H1 (cell line): ENCODE data around the gene GLOD4. TPM values are rescaled to one million over a fixed set of nuclear protein-coding genes. Genes with fewer than 3 reads are reported as not detected.

Experiments
- CTCF ChIA-PET: fragments of 300-600 bp; sonication (Branson Sonifier 250); formaldehyde crosslinking; loops from one replicate; lab custom pipeline; 2021; ENCODE audit not compliant: partially characterized antibody; lab: Charles Lee
- POLR2A ChIA-PET: fragments of 300-600 bp; sonication (Branson Sonifier 250); formaldehyde crosslinking; loops from one replicate; lab custom pipeline; 2021; ENCODE audit warnings: inconsistent platforms; ENCODE audit not compliant: partially characterized antibody; lab: Charles Lee
- DNase-seq, 2 experiments: peaks; one replicate each; pipeline versions ENCODE4 v3.0.0 to v3.0.0-alpha.2; 2010 to 2022; ENCODE audit warnings: low spot score in 2 of 2, low read depth in 1 of 2, mixed read lengths in 1 of 2
- FAIRE-seq: peaks from 2 replicates; lab custom pipeline; 2011; peaks lifted over from hg19 to GRCh38; lab: Jason Lieb, UNC
- H2AFZ ChIP-seq: 2 replicates; pipeline ENCODE4 v1.8.1; 2012; ENCODE audit warnings: low read length, inconsistent platforms
- H2AK5ac ChIP-seq: 2 replicates; pipeline ENCODE4 v1.6.1; 2013; ENCODE audit warnings: low read depth, low read length
- H2BK120ac ChIP-seq: replicated peaks from 2 replicates; pipeline ENCODE3; 2013; ENCODE audit warnings: low read depth, low read length, inconsistent platforms
- H2BK12ac ChIP-seq: 2 replicates; pipeline ENCODE4 v1.6.1; 2013; ENCODE audit warnings: low read depth, low read length
- H2BK15ac ChIP-seq: 2 replicates; pipeline ENCODE4 v1.6.1; 2013; ENCODE audit warnings: low read length
- H2BK20ac ChIP-seq: 2 replicates; pipeline ENCODE4 v1.6.1; 2013; ENCODE audit warnings: low read length
- H2BK5ac ChIP-seq: 2 replicates; pipeline ENCODE4 v1.6.1; 2013; ENCODE audit warnings: low read depth, low read length
- H3K14ac ChIP-seq: 2 replicates; pipeline ENCODE4 v1.6.1; 2013; ENCODE audit warnings: inconsistent platforms; ENCODE audit not compliant: insufficient read length
- H3K18ac ChIP-seq: 2 replicates; pipeline ENCODE4 v1.6.1; 2013; ENCODE audit warnings: low read length; ENCODE audit errors: extremely low read depth
- H3K23ac ChIP-seq: 2 replicates; pipeline ENCODE4 v1.6.1; 2013; ENCODE audit warnings: inconsistent platforms; ENCODE audit not compliant: insufficient read length
- H3K23me2 ChIP-seq: 2 replicates; pipeline ENCODE4 v1.6.1; 2013; ENCODE audit warnings: low read depth, low read length
- H3K27ac ChIP-seq: 2 replicates; pipeline ENCODE4 v1.6.1; 2011; ENCODE audit warnings: low read depth, low read length, inconsistent platforms
- H3K27me3 ChIP-seq, 4 experiments: replicated peaks in 1 of 4; 1 replicate in 1 of 4; 2 replicates in 3 of 4; pipeline versions ENCODE4 v1.6.1 to v1.8.1; 2011 to 2013; ENCODE audit warnings: low read length in 3 of 4, mild to moderate bottlenecking in 3 of 4, inconsistent platforms in 2 of 4, mixed read lengths in 2 of 4, moderate library complexity in 1 of 4; ENCODE audit not compliant: control insufficient read depth in 3 of 4, insufficient read depth in 3 of 4; ENCODE audit errors: extremely low read depth in 1 of 4
- H3K36me3 ChIP-seq, 4 experiments: 2 replicates each; pipeline versions ENCODE4 v1.6.1 to v1.8.1; 2011 to 2013; ENCODE audit warnings: mild to moderate bottlenecking in 4 of 4, low read length in 3 of 4, moderate library complexity in 2 of 4, control low read depth in 1 of 4, inconsistent platforms in 1 of 4; ENCODE audit not compliant: insufficient read depth in 4 of 4, control insufficient read depth in 2 of 4
- H3K4ac ChIP-seq: replicated peaks from 2 replicates; pipeline ENCODE3; 2013; ENCODE audit warnings: low read length, low read depth, mixed read lengths, inconsistent platforms; ENCODE audit not compliant: insufficient read length
- H3K4me1 ChIP-seq, 4 experiments: replicated peaks in 1 of 4; 1 replicate in 1 of 4; 2 replicates in 3 of 4; pipeline versions ENCODE4 v1.6.1 to v1.8.1; 2011 to 2013; ENCODE audit warnings: low read length in 3 of 4, inconsistent platforms in 2 of 4, mixed read lengths in 1 of 4; ENCODE audit not compliant: insufficient read depth in 4 of 4, control insufficient read depth in 3 of 4
- H3K4me2 ChIP-seq, 2 experiments: 2 replicates each; pipeline versions ENCODE4 v1.6.1 to v1.8.1; 2011 to 2013; ENCODE audit warnings: low read depth in 2 of 2, low read length in 2 of 2, control low read depth in 1 of 2, inconsistent platforms in 1 of 2, mild to moderate bottlenecking in 1 of 2; ENCODE audit not compliant: insufficient read depth in 1 of 2
- H3K4me3 ChIP-seq, 4 experiments: fragments of 200-600, 300-600 bp in 1 of 4; sonication (generic), shearing (Covaris generic), sonication (Bioruptor Twin) in 1 of 4; 2 replicates each; pipeline versions ENCODE4 v1.5.1 to v1.8.1; 2011 to 2016; ENCODE audit warnings: low read length in 4 of 4, low read depth in 3 of 4, control low read depth in 2 of 4, inconsistent platforms in 2 of 4, mild to moderate bottlenecking in 2 of 4, mixed read lengths in 1 of 4, moderate library complexity in 1 of 4; ENCODE audit not compliant: insufficient read depth in 2 of 4; ENCODE audit errors: extremely low read depth in 1 of 4
- H3K56ac ChIP-seq: replicated peaks from 2 replicates; pipeline ENCODE3; 2013; ENCODE audit warnings: low read depth, mild to moderate bottlenecking, mixed read lengths, low read length, inconsistent platforms; ENCODE audit not compliant: insufficient read length
- H3K79me1 ChIP-seq: 2 replicates; pipeline ENCODE4 v1.6.1; 2013; ENCODE audit warnings: low read depth, low read length, control low read depth
- H3K79me2 ChIP-seq, 2 experiments: 2 replicates each; pipeline versions ENCODE4 v1.6.1 to v1.8.1; 2012 to 2013; ENCODE audit warnings: low read length in 2 of 2, mild to moderate bottlenecking in 2 of 2, inconsistent platforms in 1 of 2; ENCODE audit not compliant: insufficient read depth in 2 of 2, control insufficient read depth in 1 of 2
- H3K9ac ChIP-seq, 4 experiments: replicated peaks in 1 of 4; 1 replicate in 1 of 4; 2 replicates in 3 of 4; pipeline versions ENCODE4 v1.6.1 to v1.8.1; 2011 to 2013; ENCODE audit warnings: low read depth in 3 of 4, low read length in 3 of 4, control low read depth in 2 of 4, mild to moderate bottlenecking in 2 of 4, moderate library complexity in 2 of 4, inconsistent platforms in 1 of 4; ENCODE audit errors: extremely low read depth in 1 of 4
- H3K9me3 ChIP-seq, 2 experiments: 2 replicates each; pipeline versions ENCODE4 v1.6.1 to v1.8.1; 2012 to 2013; ENCODE audit warnings: mild to moderate bottlenecking in 2 of 2, moderate library complexity in 2 of 2, control low read depth in 1 of 2, inconsistent platforms in 1 of 2, low read depth in 1 of 2, low read length in 1 of 2, mixed read lengths in 1 of 2; ENCODE audit not compliant: insufficient read depth in 2 of 2
- H4K20me1 ChIP-seq, 2 experiments: replicated peaks in 1 of 2; 2 replicates each; pipeline versions ENCODE3 to v1.8.1; 2011 to 2013; ENCODE audit warnings: inconsistent platforms in 2 of 2, low read length in 2 of 2, mild to moderate bottlenecking in 1 of 2; ENCODE audit not compliant: insufficient read depth in 2 of 2, control insufficient read depth in 1 of 2
- H4K5ac ChIP-seq: 2 replicates; pipeline ENCODE4 v1.6.1; 2013; ENCODE audit warnings: low read length, low read depth, mixed read lengths, inconsistent platforms; ENCODE audit not compliant: insufficient read length
- H4K8ac ChIP-seq: 2 replicates; pipeline ENCODE4 v1.8.0; 2013; ENCODE audit warnings: mild to moderate bottlenecking, moderate library complexity, low read length, inconsistent platforms; ENCODE audit not compliant: insufficient read depth; ENCODE audit errors: extremely low read depth
- H4K91ac ChIP-seq: replicated peaks from 2 replicates; pipeline ENCODE3; 2013; ENCODE audit warnings: low read length, mixed read lengths, inconsistent platforms; ENCODE audit not compliant: insufficient read length
- ASH2L ChIP-seq: fragments of 200-600, 300-600 bp; sonication (generic); IDR thresholded peaks from one replicate; pipeline ENCODE4 v1.7.1; 2017; ENCODE audit warnings: low read length
- E2F6 ChIP-seq: IDR thresholded peaks from 2 replicates; pipeline ENCODE4 v1.6.1; 2012; ENCODE audit warnings: inconsistent platforms
- MAX ChIP-seq: IDR thresholded peaks from 2 replicates; pipeline ENCODE4 v1.6.1; 2012; ENCODE audit warnings: inconsistent platforms
- SP2 ChIP-seq: IDR thresholded peaks from 2 replicates; pipeline ENCODE4 v1.6.1; 2012; ENCODE audit warnings: mild to moderate bottlenecking, low read length, inconsistent platforms
- SP4 ChIP-seq: IDR thresholded peaks from 2 replicates; pipeline ENCODE4 v1.6.1; 2012; ENCODE audit warnings: low read length, inconsistent platforms
- TAF7 ChIP-seq: optimal IDR thresholded peaks from 2 replicates; pipeline ENCODE3; 2011; ENCODE audit warnings: low read depth, mild to moderate bottlenecking, inconsistent platforms, low read length, moderate library complexity, borderline replicate concordance
- WGBS, 2 experiments: shearing (Covaris generic) in 1 of 2; methylation state at CpG; one replicate each; pipeline versions ENCODE4 v1.1.6 to v1.1.7; 2013 to 2015; ENCODE audit warnings: low lambda C conversion rate in 2 of 2, mixed read lengths in 2 of 2, inconsistent platforms in 1 of 2, low coverage in 1 of 2, missing lambda C conversion rate in 1 of 2; ENCODE audit not compliant: insufficient replicate concordance in 2 of 2, insufficient coverage in 1 of 2, insufficient read length in 1 of 2; ENCODE audit errors: extremely low coverage in 1 of 2, missing lambda C conversion rate in 1 of 2; 5-methylcytosine and 5-hydroxymethylcytosine counted together
- polyA plus RNA-seq, 7 experiments: library from polyadenylated mRNA; depleted of rRNA in 3 of 7; stranded (reverse) in 5 of 7; unstranded in 2 of 7; fragments of >200 nt in 5 of 7; fragments of 200-250 nt in 2 of 7; gene quantifications; 1 replicate in 5 of 7; 2 replicates in 1 of 7; 4 replicates in 1 of 7; pipeline versions ENCODE4 v1.2.1 to v1.2.3, GENCODE V29; 2011 to 2013; ENCODE audit warnings: missing spikeins in 2 of 7, mixed read lengths in 2 of 7
- total RNA-seq: library from RNA; stranded (reverse); fragmentation: NEBNext Ultra II Directional; extraction: Animal tissue kit (Norgen Biotek cat#: 25700); gene quantifications from 2 replicates; pipeline ENCODE4 v1.2.1, GENCODE V29; 2021

The GLOD4 gene
- total and polyA plus RNA-seq, 2 of the 8 experiments (the other 6 are each of a cell fraction or from before 2014, with no cell fraction given) = 36.8 to 81.3 TPM

- Histone ChIP-seq H4K91ac (peak overlapping the region; percentile 20), H3K27ac (peak overlapping the region; percentile 27; the same call in 1 of the 2 replicates), H3K4ac (no peak overlapping the region), H3K27me3 (no peaks in the 10 kb centered on the region), H2BK120ac (no peak overlapping the region), H4K20me1 (peaks cover 0 to 7% of the 10 kb centered on the region in 2 experiments), H2BK20ac (no peak overlapping the region), H3K56ac (peak overlapping the region; percentile 27), H3K4me2 (peak overlapping the region; percentile 84 to 96), H2BK15ac (no peak overlapping the region), H2AK5ac (no peak overlapping the region), H2BK5ac (peak overlapping the region; percentile 1; the same call in 1 of the 2 replicates), H2AFZ (peak overlapping the region; percentile 13), H2BK12ac (peak overlapping the region; percentile 13; the same call in 1 of the 2 replicates), H4K8ac (peak overlapping the region; percentile 93), H3K36me3 (peaks cover 0 to 21% (median 13%) of the 10 kb centered on the region in 4 experiments; a peak in 6 of 8 replicates), H3K79me1 (peaks cover 13% of the 10 kb centered on the region), H4K5ac (peak overlapping the region; percentile 3), H3K4me3 (peak overlapping the region; percentile 35 to 88 (median 59)), H3K9me3 (peaks cover 4 to 7% of the 10 kb centered on the region in 2 experiments; a peak in 2 of 4 replicates), H3K18ac (peak overlapping the region; percentile 20), H3K9ac (peak overlapping the region; percentile 23 to 62 (median 58); a peak in 6 of 7 replicates), H3K14ac (no peak overlapping the region), H3K23ac (no peak overlapping the region), H3K4me1 (peaks cover 2 to 11% (median 7%) of the 10 kb centered on the region in 4 experiments; a peak in 6 of 7 replicates), H3K79me2 (peaks cover 3 to 35% of the 10 kb centered on the region in 2 experiments; a peak in 3 of 4 replicates), H3K23me2 (peaks cover 11% of the 10 kb centered on the region)
- ChIA-PET CTCF (interaction anchor here (1.2 to 1.5 kb wide), 5 partner anchors 20 to 244 kb away, joined by 3 to 5 read pairs (median 3); partner anchors contain the start of genes NXN and TIMM22), POLR2A (interaction anchor here (0.7 to 5.1 kb wide), 7 partner anchors 15 to 244 kb away, joined by 3 to 44 read pairs (median 3); partner anchors contain the start of genes GLOD4, MRM3 and TIMM22)
- no peak for DNase-seq
- FAIRE-seq = no peak
- TF ChIP-seq SP4 (no peak), ASH2L (peak; percentile 44), MAX (peak; percentile 85), SP2 (no peak), TAF7 (no peak), E2F6 (peak; percentile 77)
- 55% methylated on average over 37 of the region's 43 CpGs; no CpG with 5 or more reads in 1 of the 2 experiments for WGBS, 2 experiments
Measured at GRCh38 chr17:752620-753219, 29.4 kb downstream of the GLOD4 start.
